Sigmoid colon (tissue), 4 donors: ENCODE results near the gene RFC2.

Experiments used
- CTCF ChIP-seq, 4 experiments: fragments of 450-650 bp in 3 of 4; fragments of 200-600 bp in 1 of 4; IDR thresholded peaks; one replicate each; pipeline ENCODE4 v1.5.1; 2016 to 2019; ENCODE audit warnings: antibody characterized with exemption in 4 of 4, mild to moderate bottlenecking in 3 of 4, moderate library complexity in 2 of 4
- EP300 ChIP-seq, 4 donors: sonication (generic); formaldehyde crosslinking; IDR thresholded peaks; one replicate each; pipeline ENCODE4 v1.6.1; 2017; ENCODE audit warnings: antibody characterized with exemption in 4 of 4
- POLR2A ChIP-seq, 2 donors: fragments of 450-650 bp; IDR thresholded peaks; one replicate each; pipeline ENCODE4 v1.6.1; 2016; ENCODE audit warnings: antibody characterized with exemption in 2 of 2, mild to moderate bottlenecking in 2 of 2, moderate library complexity in 2 of 2
- POLR2AphosphoS5 ChIP-seq, 4 donors: sonication (generic); formaldehyde crosslinking; IDR thresholded peaks; one replicate each; pipeline ENCODE4 v1.6.1; 2017; ENCODE audit warnings: antibody characterized with exemption in 4 of 4

GRCh38 chr7:74193913-74194312 is 60.3 kb downstream of the RFC2 start:
- TF ChIP-seq CTCF (IDR thresholded peaks at IDR 0.05): no peak
- no peak for TF ChIP-seq POLR2AphosphoS5 (IDR thresholded peaks at IDR 0.05)
- TF ChIP-seq POLR2A (IDR thresholded peaks at IDR 0.05): no peak
- TF ChIP-seq EP300 (IDR thresholded peaks at IDR 0.05): no peak
